ENCODE data around the gene CRYGN. TPM values are rescaled to one million over a fixed set of nuclear protein-coding genes. Genes with fewer than 3 reads are reported as not detected.

CRYGN gene
- total RNA-seq, 1 donor from 2014 or later: not detected

DNA sequence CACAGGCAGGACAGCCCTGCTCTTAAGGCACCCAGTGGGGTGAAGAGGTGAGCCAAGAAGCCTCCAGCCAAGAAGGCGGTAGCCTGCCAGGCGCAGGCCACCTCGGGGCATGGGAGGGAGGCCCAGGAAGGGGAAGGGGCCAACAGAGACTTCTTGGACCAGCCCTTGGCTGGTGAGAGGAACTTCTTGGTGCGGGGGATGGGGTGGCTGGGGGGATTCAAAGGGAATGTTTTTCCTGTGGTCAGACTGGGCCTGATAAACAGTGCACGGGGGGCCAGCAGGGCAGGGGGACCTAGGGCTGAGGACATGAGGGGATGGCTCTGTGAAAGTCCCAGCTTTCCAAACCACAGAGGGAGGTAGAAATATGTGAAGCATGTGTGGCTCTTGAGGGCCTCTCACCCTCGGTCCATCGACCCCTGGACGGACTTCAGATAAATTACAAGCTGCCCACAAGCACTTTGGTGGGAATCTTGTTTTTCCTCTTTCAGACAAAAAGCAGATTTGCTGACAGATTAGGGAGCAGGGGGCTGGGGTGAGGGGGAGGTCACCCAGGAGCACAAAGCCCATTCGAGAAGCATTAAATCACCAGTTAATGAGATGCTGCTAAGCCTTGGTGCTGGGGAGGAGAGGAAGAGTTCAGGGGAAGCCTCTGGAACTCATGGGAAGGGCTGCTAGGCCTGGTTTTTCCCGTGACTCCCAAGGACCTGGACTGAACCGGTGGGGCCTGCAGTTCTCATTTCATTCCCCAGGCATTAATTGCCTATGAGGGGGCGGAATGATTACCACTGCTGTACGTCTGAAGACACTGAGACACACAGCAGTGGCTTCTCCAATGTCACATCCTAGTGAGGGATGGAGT is 11.3 kb downstream of the CRYGN start:
- peaks cover 55% of the 10 kb centered on the region for H3K4me1 ChIP-seq
- no peaks in the 10 kb centered on the region for H3K9me3 ChIP-seq
- H3K27me3 ChIP-seq: no peaks in the 10 kb centered on the region
- DNase-seq (ENCODE audit: extremely low spot score in 2 of 2): no peak
- peak overlapping the region; percentile 85 for H3K27ac ChIP-seq
- H3K4me3 ChIP-seq: no peak overlapping the region
- intact Hi-C loops (cut with DNase I): no loop called here
- TF ChIP-seq POLR2A (IDR thresholded peaks at IDR 0.05): no peak
- TF ChIP-seq POLR2AphosphoS5 (IDR thresholded peaks at IDR 0.05; ENCODE audit: insufficient read depth in 1 of 2, low read depth in 1 of 2): peak in 1 of 2 donors; percentile 56
- no peaks in the 10 kb centered on the region for H3K36me3 ChIP-seq

DNA sequence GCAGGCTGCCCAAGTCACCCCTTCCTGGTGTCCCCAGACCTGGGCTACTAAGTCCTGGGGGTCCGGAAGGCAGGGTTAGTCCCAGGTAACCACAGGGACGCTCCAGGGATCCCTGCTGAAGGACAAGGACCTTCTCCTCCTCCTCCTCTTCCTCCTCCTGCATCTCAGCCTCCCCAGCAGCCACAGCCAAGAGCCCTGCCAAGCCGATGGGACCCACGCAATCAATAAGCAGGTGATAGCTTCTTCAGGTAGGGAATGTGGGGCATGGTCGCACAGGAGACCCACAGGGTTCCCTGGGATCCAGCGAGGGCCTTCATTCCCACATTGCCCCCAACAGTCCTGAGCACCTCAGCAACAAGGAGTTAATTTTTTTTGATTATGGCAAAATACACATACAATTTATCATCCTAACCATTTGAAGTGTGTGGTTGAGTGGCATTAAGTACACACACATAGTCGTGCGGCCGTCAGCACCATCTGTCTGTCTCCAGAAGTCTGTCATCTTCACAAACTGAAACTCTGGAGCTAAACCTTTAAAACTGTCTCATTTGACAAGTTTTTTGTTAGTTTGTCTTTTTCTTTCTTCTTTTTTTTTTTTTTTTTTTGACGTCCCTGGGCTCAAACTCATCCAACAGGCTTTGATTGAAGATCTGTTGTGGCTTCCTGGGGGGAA is 12.1 kb downstream of the CRYGN start:
- Histone ChIP-seq H3K4me3 (no peak overlapping the region), H3K27ac (peak overlapping the region; percentile 85), H3K4me1 (peaks cover 55% of the 10 kb centered on the region), H3K36me3 (no peaks in the 10 kb centered on the region), H3K9me3 (no peaks in the 10 kb centered on the region), H3K27me3 (no peaks in the 10 kb centered on the region)
- TF ChIP-seq POLR2A (IDR thresholded peaks at IDR 0.05) (no peak), POLR2AphosphoS5 (IDR thresholded peaks at IDR 0.05; ENCODE audit: insufficient read depth in 1 of 2, low read depth in 1 of 2) (no peak)
- TF ChIP-seq, protein P1, sequence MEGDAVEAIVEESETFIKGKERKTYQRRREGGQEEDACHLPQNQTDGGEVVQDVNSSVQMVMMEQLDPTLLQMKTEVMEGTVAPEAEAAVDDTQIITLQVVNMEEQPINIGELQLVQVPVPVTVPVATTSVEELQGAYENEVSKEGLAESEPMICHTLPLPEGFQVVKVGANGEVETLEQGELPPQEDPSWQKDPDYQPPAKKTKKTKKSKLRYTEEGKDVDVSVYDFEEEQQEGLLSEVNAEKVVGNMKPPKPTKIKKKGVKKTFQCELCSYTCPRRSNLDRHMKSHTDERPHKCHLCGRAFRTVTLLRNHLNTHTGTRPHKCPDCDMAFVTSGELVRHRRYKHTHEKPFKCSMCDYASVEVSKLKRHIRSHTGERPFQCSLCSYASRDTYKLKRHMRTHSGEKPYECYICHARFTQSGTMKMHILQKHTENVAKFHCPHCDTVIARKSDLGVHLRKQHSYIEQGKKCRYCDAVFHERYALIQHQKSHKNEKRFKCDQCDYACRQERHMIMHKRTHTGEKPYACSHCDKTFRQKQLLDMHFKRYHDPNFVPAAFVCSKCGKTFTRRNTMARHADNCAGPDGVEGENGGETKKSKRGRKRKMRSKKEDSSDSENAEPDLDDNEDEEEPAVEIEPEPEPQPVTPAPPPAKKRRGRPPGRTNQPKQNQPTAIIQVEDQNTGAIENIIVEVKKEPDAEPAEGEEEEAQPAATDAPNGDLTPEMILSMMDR (IDR thresholded peaks at IDR 0.05): no peak
- intact Hi-C loops (cut with DNase I): no loop called here
- DNase-seq (ENCODE audit: extremely low spot score in 2 of 2): no peak

DNA sequence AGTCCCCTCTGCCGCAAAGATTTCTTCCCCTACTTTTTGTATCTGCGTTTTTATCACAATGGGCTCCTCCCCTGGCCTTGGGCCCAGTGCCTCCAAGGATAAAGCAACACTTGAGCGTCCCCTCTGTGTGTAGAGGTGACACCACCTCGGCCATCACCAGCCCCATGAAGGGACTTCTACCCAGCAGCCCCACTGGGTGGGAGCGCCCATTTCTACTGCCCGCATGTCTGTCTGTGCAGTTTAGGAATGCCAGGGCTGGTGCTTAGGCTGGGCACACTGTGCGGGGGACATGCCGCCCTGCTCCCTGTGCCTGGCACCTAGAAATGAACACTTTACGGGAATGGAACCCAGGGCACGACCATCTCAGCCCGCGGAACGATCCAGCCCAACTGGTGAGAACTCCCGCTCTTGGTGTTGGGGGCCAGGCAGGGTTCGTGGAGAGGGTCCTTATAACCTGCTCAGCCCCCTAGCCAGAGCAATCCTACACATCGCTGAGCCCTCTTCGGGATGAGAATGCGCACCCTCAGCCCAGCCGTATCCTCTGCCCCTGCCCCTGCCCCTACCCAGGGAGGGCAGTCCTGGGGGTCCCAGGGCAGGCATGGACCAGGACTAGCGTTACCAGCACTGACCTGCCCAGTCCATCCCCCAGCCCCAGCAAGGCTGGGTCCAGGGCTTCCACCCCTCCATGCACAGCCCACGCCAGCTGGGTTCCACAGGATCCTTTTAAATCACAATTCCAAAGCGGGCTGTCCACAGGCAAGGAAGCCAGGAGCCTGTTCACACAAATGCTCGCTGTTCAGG is 12.8 kb downstream of the CRYGN start:
- H3K9me3 ChIP-seq: no peaks in the 10 kb centered on the region
- intact Hi-C loops (cut with DNase I): no loop called here
- no peaks in the 10 kb centered on the region for H3K36me3 ChIP-seq
- H3K27me3 ChIP-seq: no peaks in the 10 kb centered on the region
- no peak for DNase-seq (ENCODE audit: extremely low spot score in 2 of 2)
- peak overlapping the region; percentile 85 for H3K27ac ChIP-seq
- peaks cover 55% of the 10 kb centered on the region for H3K4me1 ChIP-seq
- TF ChIP-seq, protein P1 (IDR thresholded peaks at IDR 0.05): no peak
- no peak for TF ChIP-seq POLR2A (IDR thresholded peaks at IDR 0.05)
- no peak for TF ChIP-seq POLR2AphosphoS5 (IDR thresholded peaks at IDR 0.05; ENCODE audit: insufficient read depth in 1 of 2, low read depth in 1 of 2)
- H3K4me3 ChIP-seq: no peak overlapping the region

DNA sequence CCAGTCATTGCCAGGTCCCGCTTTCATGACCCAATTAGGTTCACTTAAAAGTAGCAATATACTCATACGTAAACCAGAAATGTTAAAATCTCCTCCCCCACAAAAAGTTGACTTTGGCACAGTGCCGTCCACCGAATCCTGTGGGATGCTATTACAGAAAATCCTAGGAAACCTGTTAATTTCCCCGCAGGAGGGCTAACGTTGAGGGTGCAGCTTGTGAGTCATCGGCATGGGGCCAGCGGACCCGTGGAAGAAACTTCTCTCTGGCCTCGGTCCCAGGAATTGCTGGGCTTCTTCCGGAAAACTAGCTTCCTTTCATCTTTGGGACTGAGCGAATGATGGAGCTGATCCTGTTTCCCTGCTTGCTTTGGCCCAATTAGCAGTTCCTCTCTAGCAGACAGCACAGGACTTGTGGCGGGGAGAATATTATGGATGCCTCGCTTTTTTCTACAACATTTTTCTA is 13.5 kb downstream of the CRYGN start:
- intact Hi-C loops (cut with DNase I): no loop called here
- H3K36me3 ChIP-seq: no peaks in the 10 kb centered on the region
- no peak for DNase-seq (ENCODE audit: extremely low spot score in 2 of 2)
- H3K9me3 ChIP-seq: no peaks in the 10 kb centered on the region
- no peaks in the 10 kb centered on the region for H3K27me3 ChIP-seq
- H3K4me3 ChIP-seq: no peak overlapping the region
- H3K27ac ChIP-seq: peak overlapping the region; percentile 85
- TF ChIP-seq POLR2AphosphoS5 (IDR thresholded peaks at IDR 0.05; ENCODE audit: insufficient read depth in 1 of 2, low read depth in 1 of 2): peak; percentile 23 to 47
- TF ChIP-seq POLR2A (IDR thresholded peaks at IDR 0.05): no peak
- H3K4me1 ChIP-seq: peaks cover 55% of the 10 kb centered on the region

DNA sequence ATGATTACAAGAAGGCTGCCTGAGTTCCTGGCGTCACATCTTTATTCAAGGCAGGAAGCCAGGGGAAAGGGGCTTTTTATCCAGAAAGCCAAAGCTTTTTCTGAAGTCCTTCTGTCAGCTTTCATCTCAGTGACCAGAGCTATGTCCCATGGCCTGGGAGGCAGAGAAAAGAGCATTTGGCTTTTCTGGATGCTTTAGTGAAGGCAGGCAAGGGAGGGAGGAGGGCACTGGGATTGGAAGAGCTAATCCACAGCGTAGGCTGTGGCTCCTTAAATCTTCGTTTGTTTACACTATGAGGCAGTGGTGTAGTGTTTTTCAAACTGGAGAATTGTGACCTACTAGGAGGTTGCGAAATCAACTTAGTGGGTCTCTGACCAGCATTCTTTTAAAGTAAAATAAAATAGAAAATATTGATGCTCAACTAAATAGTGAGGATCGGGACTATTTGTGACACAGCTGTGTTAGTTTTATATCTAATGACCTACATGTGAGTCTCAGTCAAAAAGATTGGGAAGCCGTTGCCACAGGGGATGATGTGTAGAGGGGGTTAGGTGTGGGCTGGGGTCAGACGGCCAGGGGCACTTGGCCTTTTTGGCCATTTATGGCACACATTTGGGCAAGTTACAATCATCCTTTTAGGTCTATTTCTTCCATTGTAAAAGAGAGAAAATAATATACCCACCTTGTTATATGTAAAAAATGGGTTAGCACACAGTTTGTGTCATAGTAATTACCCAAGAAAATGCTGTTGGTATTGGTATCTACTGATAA is 14.1 kb downstream of the CRYGN start:
- Histone ChIP-seq H3K9me3 (no peaks in the 10 kb centered on the region), H3K27ac (peak overlapping the region; percentile 85), H3K36me3 (no peaks in the 10 kb centered on the region), H3K27me3 (no peaks in the 10 kb centered on the region), H3K4me3 (no peak overlapping the region), H3K4me1 (peaks cover 55% of the 10 kb centered on the region)
- intact Hi-C loops (cut with DNase I): no loop called here
- TF ChIP-seq POLR2AphosphoS5 (IDR thresholded peaks at IDR 0.05; ENCODE audit: insufficient read depth in 1 of 2, low read depth in 1 of 2): peak in 1 of 2 donors; percentile 41
- TF ChIP-seq POLR2A (IDR thresholded peaks at IDR 0.05): no peak
- TF ChIP-seq, protein P1 (IDR thresholded peaks at IDR 0.05): no peak
- no peak for DNase-seq (ENCODE audit: extremely low spot score in 2 of 2)
